Measurements from ENCODE around the gene DHX16.

Gene DHX16

DNA sequence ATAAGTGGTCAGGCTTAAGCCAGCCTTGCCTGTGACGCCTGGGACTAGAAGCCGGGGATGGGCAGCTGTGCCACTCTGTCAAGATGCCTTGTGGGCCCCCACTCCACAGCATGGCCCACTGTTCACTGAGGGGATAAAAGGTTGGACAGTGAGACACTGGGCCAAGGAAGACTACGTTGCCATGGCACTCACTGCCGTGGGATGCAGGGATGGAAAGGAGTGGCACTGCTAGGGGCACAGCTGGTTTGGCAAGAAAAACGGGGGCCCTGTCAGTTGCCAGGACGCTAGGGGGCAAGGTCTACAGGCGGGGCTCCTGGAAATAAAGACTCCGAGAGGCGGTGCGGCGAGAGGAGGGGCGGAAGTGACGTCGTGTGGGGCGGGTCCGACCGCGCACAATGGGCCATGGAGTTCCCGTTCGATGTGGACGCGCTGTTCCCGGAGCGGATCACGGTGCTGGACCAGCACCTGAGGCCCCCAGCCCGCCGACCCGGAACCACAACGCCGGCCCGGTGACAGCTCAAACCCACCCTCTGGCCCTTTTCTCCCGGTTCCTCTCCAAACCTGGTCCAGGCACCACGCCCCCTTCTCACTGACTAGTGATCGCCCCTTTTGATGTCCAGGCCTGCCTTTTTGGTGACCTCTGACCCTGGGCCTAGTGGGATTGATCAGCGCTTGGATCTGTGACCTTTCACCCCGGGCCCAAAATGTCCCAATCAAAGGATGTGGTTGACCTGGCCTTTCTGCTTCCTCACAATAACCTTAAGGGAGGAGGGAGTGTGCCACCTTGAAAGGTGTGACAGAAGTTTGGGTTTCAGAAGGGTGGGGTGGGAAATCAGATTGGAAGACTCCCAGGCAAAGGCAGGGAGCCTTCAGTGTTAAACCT, 46.1 kb downstream of the DHX16 start, which contains the start of gene ATAT1:
Gene ATAT1 (plus strand): TSS at position 391 of the 883 bp plus-strand sequence.
- DNase-seq, result peak; percentile 57 to 81

DNA sequence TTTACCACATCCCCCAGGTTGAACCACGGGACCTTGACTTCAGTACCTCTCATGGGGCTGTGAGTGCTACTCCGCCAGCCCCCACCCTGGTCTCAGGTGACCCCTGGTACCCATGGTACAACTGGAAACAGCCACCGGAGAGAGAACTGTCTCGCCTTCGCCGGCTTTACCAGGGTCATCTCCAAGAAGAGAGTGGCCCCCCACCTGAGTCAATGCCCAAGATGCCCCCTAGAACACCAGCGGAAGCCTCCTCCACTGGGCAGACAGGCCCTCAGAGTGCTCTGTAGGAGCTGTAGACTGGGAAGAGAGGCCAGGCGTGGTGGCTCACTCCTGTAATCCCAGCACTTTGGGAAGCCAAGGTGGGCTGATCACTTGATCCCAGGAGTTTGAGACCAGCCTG, 47.3 kb downstream of the DHX16 start:
- no peak for DNase-seq

DNA sequence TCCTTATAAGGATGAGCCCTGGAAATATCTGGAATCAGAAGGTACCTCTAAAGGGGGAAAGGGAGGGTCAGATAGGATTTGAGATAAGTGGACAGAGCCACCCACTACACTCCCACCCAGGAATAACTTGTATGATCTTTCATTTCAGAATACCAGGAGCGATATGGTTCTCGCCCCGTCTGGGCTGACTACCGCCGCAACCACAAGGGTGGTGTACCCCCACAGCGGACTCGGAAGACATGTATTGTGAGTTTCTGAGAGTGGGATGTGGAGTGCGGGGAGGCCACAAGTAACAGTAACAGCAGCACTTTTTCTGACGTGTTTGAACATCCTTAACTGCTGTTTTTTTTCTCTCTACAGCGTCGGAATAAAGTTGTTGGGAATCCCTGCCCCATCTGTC, 53.2 kb downstream of the DHX16 start:
- DNase-seq, result no peak

DNA sequence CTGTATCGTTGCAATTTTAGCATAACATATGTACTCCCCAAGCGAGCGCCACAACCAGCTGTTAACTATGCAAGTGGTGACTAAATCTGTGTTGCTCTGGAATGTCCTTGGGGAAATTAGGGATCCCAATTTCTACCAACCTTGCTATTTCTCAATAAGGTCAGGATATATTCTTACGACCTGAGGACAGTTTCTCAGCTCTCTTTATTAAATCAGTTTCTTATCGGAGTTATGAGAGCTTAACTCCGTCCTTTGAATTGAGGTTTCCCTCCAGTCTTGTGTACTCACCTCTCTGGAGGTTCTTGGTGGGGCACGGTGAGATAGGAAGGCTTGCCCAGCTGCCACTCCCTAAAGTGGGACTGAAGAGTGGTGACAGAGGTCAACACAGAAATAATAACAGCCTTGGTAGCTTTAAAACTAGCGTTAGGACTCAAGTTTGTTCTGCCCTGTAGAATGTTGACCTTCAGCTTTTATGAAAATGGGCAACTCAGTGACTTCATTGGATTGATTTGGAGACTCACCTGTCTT, 54.5 kb downstream of the DHX16 start:
- DNase-seq, result no peak

DNA sequence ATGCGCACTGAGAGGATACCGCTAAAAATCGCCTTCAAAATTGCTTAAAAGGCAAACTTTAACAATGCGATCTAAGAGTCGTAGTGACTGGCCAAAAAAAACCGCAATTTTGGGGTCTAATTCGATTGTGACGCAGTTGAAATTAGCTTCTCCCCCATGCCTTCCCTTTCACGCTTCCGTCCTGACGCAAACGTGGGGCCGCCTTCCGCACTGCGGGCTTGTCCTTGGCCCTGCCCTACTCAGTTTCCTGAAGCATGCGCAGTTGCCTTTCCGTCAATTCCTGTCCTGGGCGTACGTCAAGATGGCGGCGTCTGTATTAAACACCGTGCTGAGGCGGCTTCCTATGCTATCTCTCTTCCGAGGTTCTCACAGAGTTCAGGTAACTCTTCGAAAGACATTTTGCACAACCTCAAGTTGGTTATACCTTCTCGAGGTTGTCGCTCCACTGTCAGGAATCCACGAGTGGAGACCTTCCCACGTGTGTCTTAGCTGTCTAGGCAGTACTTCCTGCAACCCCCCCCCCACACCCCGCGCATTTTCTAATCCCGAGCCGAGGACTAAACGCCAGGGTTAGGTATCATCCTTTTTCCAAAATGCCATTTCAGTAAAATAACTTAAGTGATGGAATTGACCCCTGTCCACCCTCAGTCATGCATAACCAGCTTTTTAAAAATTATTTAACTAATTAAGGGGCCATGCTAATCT, 55.1 kb downstream of the DHX16 start, which contains the start of gene MRPS18B:
Gene MRPS18B (plus strand): TSS at position 276 of the 705 bp plus-strand sequence. CDS start 26 bp downstream, at position 302.
- peak; percentile 95 to 99 for DNase-seq

DNA sequence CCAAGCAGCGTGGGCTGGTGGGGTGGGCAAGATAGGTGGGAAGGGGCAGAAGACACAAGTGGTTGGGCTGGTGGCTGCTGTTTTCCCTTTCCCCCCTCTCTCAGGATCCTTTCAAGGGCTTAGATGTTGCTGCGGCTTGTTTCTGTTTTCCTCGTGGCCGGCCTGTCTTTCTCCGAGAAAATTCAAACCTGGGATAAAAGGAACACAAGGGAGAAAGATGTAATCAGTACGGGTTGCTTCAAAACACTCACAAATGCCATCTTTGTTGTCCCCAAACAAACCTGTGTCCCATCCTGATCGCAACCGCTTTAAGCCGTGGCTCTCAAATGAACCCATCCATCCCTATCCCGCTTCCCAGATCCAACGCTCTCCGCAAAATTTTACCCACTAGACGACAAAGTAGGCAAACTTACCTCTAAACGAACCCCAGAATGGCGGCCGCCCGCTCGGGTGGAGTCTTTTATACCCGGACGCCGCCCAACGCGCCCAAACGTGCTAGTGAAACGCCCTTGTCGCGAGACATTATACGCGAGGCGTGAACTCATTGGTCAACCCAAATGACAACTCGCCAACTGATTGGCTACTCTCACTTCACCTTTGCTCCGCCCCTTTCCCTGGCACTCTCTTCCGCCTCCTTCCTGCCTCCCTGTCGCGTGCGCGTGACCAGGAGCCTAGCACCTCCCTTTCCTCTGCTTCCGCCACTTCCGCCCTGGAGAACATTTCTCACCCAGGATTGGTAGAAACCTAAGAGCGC, 55.8 kb downstream of the DHX16 start, which contains the start of gene PPP1R10:
Gene PPP1R10 (minus strand): TSS at position 433 of the 754 bp plus-strand sequence. CDS start 7,299 bp downstream, outside the sequence.
- DNase-seq, result peak; percentile 99 to 100

DNA sequence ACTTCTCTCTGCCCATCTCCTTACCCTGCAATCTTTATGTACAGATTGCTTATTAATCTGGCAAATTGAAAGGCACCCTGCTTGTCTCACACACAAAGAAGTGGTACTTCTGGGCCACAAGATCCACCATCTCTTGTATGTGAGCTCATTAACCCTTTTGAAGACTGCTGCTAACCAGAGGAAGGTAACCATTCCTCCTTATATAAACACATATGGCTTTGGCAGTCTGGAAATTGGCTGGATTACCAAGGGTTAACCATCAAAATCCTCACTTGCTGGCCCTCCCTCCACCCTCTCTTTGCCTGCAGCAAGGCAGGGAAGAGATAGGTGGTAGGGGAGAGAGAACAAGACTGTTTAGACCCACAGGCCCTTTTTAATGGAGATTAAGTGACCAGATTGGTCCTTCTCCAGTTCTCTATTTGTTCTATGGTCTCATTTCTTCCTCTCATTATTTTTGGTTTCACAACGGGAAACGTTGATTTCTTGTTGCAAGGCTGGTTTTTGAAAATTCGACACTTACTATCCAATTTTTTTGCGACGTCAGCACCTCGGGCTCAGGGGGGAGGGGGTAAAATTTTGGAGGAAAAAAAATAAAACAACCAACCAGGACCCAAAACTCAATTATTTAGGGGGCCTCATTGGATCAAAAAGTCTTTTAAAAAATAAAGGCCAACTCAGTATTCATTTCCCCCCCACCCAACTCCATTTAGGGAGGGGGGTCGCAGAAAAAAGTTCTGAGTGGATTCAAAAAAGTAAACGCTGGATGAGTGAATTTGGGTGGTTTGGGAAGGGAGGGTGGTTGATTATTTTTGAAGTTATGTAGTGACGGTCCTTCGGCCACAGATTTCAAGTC, 56.6 kb downstream of the DHX16 start:
- DNase-seq, result peak in 1 of 2 experiments; percentile 59

DNA sequence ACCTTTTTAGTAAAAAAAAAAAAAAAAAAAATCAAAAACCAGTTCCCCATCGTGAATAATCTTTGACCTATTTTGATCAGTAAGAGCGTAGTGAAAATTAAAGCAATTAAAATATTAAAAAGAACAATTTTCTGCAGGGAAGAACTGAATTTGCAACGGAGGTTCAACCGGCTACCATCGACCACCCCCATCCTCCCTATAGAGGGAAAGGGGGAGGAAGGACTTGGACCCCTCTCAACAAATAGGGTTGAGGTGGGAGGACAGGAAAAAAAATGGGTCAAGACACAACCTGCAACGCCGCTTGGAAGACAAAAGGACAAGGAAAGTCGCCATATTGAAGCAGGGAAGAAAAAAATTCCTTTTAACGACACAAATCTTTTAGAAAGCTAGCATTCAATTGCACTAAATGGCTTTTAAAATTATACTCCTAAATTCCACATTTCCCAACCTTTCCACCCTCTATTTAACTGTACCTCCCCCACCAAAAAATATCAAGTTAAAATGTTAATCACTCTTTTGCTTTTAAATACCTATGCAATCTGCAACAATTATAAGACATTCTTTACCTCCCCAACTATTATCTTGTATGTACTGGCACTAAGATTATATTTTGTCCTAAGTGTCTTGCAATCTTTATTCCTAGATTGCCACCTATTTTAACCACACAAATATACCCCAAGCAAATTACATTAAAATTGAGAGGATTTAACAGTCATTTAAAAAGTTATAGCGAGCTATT, 57.4 kb downstream of the DHX16 start:
- peak in 1 of 2 experiments; percentile 76 for DNase-seq

DNA sequence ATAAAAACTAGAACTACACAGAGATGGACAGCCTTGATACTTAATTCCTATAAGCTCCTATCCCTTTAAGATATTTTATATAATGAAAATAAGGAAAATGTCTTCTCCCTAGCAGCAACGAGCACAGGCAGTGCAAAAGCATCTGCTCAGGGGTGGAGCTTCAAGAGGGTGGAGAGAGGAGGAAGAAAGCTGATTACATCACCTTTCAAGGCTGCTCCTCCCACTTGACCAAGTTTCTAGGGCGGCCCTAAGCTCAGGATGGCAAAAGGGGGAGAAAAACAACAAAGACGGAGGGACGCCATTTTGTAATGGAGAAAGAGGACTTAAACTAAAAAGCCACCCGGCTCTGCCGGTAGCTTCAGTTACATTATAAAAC, 58.0 kb downstream of the DHX16 start:
- peak; percentile 93 to 96 for DNase-seq

DNA sequence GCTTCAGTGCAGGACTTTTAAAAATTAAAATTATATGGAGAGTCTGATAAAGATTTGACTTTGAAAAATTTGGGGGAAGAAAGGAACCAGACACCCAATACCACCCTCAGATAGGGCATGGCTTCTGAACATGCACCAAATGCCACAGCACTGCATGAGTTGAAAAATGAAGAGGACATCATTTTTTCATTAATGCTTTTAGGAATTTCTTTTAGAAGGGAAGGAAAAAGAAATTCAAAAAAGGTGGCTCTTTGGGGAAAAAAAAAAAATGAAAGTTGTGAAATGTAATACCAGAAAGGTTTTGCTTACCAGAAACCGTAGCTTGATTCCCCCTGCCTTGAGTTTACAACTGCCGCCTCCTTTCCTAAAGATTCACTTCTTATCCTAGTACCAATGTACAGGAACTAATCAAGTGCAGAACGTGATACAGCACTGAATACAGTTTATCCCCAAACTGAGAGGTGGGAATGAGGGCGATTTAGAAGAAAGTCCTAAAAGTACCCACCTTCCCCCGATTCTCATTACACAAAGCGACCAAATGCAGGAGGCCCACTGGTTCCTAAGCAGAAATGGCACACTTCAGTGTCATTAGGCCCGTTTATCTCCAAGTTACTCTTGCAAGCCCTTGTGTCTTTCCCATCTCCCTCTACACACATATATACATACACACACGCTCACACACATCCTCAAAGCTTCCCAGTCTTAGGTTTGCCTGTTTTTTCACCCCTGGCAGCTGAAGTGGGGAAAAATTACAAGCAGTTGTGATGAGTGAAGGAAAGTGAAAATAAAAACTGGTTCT, 58.6 kb downstream of the DHX16 start:
- peak in 1 of 2 experiments; percentile 65 for DNase-seq

DNA sequence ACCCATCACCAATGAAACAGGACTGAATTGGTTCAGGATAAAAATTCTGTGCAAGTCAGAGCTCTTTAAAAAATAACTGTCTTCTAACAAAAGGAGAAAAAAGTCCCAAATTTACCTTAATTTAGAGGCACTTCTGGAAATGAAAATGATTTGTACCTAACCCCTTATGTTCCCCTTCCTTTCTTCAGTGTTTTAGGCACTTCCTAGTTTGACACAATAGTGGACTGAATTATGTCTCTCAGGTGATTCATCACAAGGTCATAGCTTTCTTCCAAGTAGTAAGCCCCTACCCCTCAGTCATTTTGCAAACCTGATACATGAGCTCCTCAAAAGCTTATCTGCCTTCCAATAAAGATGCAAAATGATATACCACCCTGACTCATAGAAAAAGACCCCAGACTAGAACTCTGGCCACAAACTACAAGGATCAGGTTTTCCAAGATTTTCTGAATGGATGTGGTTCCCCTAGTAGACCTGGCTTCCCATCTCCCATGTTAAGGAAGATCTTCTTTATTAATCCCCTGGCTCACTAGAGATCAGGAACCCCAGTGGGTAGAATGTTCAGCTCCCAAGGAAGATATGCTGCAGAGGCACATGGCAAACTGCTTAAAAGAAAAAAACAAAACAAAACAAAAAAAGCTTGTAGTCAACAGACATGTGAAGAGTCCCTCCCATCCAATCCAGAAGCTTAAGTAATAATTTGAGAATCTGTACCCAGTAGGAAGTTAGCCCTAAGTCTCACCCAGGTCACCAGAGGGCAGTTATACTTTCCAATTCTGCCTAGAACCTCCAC, 59.4 kb downstream of the DHX16 start:
- DNase-seq, result peak in 1 of 2 experiments; percentile 41

DNA sequence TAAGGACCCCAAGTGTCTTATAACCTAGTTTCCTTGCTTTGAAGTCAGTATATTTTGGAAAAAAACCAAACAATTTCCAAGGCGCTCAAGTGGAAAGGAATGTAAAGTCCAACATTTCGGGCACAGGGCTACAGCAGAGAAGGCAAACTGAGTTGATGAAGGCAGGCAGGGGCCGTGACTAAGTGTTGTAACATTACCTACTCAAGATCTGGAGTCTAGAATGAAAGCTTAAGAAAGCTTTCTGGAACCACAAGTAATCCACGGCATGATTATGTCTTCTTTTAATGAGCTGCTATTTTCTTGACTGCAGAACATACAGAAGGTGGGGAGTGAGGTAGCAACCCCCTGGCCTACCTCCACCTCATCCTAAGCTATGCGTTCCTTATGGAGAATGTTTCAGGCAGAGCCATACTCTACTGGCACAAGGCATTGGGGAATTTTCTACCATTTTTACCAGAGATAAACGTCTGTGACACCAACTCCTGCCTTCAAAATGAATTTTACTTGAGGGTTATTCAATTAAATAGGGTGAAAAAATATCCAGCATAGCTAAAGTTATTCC, 60.0 kb downstream of the DHX16 start:
- no peak for DNase-seq

DNA sequence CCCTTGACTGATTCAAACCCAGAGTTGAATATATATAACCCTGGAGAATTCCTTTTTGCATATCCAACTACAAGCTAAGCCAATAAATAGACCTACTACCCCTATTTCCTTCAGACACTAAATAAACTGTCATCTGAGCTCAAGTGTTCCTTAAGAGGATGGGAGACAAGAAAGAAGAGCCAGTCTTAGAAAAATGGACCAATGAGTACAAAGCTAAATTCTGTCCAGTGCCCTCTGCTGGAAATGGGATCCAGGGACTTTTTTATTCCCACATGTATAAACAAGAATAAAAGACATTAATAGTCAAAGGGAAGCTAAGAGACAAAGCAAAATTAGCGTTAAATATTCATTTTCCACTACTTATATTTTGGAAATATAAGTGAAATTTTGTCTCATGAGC, 60.6 kb downstream of the DHX16 start:
- DNase-seq, result peak in 1 of 2 experiments; percentile 59

DNA sequence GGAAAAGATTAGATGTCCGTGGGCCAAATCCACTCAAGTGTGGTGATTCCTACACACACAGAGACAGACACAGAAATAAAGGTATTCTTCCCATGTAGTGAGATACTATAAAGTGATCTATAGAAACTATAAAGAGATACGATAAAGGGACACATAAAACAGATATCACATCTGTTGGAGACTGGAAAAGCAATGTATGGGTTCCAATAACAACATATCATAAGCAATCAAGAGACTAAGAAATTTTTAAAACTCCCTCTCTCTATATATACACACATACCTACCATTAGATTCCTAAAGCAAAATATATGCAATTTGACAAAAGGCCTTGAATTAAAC, 61.0 kb downstream of the DHX16 start:
- DNase-seq, result no peak

DNA sequence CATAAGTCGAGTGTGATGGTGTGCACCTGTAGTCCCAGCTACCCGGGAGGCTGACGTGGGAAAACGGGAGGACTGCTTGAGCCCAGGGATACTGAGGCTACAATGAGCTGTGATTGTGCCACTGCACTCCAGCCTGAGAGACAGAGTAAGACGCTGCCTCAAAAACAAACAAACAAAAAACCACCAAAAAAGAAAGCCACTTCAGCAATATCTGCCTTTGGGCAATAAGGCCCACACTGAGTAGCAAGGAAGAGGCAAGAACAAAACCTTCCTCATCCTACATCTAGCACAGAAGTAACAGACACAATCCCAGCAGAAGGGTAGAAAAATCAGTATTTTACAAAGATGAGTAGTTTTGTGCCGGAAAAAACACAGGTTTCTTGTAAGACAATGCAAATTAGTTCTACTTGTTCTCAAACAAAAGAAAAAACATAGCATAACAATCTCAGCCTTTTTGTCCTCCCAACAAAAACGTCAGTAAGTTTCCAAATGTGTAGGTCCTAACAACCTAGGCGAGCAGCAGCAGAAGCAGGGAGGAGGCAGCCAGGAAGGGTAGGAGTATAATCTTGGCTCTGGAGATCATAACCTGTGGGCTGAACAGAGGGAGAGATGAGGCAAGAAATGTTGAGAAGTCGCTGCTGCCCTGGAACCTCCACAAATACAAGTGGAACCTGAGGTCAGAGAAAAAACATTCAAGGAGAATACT, 61.5 kb downstream of the DHX16 start:
- DNase-seq, result no peak

DNA sequence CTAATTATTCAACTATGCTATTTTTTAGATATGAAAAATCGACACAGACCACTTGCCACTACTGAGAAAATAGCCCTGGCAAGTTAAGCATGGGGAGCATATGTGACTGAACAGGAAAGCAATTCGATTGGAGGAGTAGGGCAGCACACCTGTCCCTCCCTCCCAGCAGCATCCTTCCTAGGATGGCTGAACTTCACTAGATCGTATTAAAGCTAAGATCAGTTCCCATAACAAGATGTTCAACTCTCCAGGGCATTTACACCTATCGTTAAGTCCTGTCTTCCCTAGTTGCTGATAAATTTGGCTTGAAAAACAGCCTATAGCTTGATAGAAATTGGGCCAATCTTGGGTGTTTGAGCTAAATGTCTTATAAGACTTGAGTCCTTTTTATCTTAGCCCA, 62.7 kb downstream of the DHX16 start:
- no peak for DNase-seq

DNA sequence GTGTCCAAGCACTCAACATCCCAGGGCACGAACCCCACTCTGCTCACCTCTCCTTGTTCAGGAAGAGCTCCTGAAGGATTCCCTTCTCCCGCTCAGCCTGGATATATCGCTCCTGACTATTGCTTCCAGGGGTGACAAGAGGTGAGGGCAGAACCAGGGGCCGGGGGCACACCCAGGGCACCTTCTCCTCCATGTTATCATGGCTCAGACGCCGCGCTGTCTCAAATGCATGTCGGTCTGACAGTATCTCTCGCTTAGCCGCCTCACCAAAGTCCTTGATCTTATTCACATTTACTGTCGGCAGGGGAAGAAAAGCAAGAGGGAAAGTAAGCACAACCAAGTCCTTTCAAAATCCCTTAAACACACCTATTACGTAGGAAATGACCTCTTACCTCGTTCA, 68.8 kb downstream of the DHX16 start:
- no peak for DNase-seq

All from SW 1271 (cell line).